Activated CD8-positive, alpha-beta memory T cell treated with anti-CD3 and anti-CD28 coated beads for 36 hours (primary cell): ENCODE data around the gene RPS15. TPM values are rescaled to one million over a fixed set of nuclear protein-coding genes. Genes with fewer than 3 reads are reported as not detected.

ENCODE experiments used
- CTCF ChIA-PET: fragments of 350-600 bp; sonication (Branson Sonifier 250); formaldehyde crosslinking; loops from one replicate; lab custom pipeline; 2021; ENCODE audit warnings: antibody characterized with exemption; lab: Charles Lee
- POLR2A ChIA-PET: fragments of 350-600 bp; sonication (Branson Sonifier 250); formaldehyde crosslinking; loops from one replicate; lab custom pipeline; 2021; ENCODE audit warnings: antibody characterized with exemption; lab: Charles Lee
- total RNA-seq, 2 experiments: library from RNA; stranded (reverse); gene quantifications; one replicate each; pipeline ENCODE4 v1.2.3, GENCODE V29; 2021

Gene RPS15
- total RNA-seq, 2 experiments from 2014 or later, result 1,429 to 1,438 TPM

- CTCF ChIA-PET, result no interaction called here
Observed at GRCh38 chr19:1427221-1427920, 10.8 kb upstream of the RPS15 start.

GRCh38 chr19:1428738-1429391 lies 9.3 kb upstream of the RPS15 start:
- ChIA-PET POLR2A (interaction anchor here (1.0 kb wide), 1 partner anchor 15 kb away, joined by 3 read pairs; no protein-coding TSS in a partner anchor), CTCF (interaction anchor here (1.1 kb wide), 1 partner anchor 184 kb away, joined by 3 read pairs; no protein-coding TSS in a partner anchor)

More at GRCh38 chr19:1427221-1427920, 10.8 kb upstream of the RPS15 start:
- POLR2A ChIA-PET, result interaction anchor here (0.5 kb wide), 1 partner anchor 31 kb away, joined by 4 read pairs; no protein-coding TSS in a partner anchor

GRCh38 chr19:1429750-1430149 lies 8.4 kb upstream of the RPS15 start:
- POLR2A ChIA-PET, result interaction anchor here (1.0 kb wide), 1 partner anchor 16 kb away, joined by 3 read pairs; no protein-coding TSS in a partner anchor
- CTCF ChIA-PET, result interaction anchor here (1.1 kb wide), 1 partner anchor 185 kb away, joined by 3 read pairs; no protein-coding TSS in a partner anchor

- POLR2A ChIA-PET, result no interaction called here
- CTCF ChIA-PET, result no interaction called here
Observed at GRCh38 chr19:1430246-1430645, 8.0 kb upstream of the RPS15 start.

- CTCF ChIA-PET, result interaction anchor here (1.1 to 1.4 kb wide), 2 partner anchors 13 to 152 kb away, joined by 3 to 6 read pairs; no protein-coding TSS in a partner anchor
- POLR2A ChIA-PET, result no interaction called here
Observed at GRCh38 chr19:1431759-1432506, 6.3 kb upstream of the RPS15 start.

- ChIA-PET POLR2A (no interaction called here), CTCF (interaction anchor here (0.6 kb wide), 1 partner anchor 23 kb away, joined by 4 read pairs; no protein-coding TSS in a partner anchor)
Observed at GRCh38 chr19:1432507-1432887, 5.7 kb upstream of the RPS15 start.

- POLR2A ChIA-PET, result no interaction called here
- CTCF ChIA-PET, result interaction anchor here (0.6 kb wide), 1 partner anchor 22 kb away, joined by 4 read pairs; no protein-coding TSS in a partner anchor
Observed at GRCh38 chr19:1433119-1434039, 4.8 kb upstream of the RPS15 start.

GRCh38 chr19:1434040-1434366 lies 4.2 kb upstream of the RPS15 start:
- ChIA-PET POLR2A (interaction anchor here (0.6 kb wide), 1 partner anchor 25 kb away, joined by 3 read pairs; no protein-coding TSS in a partner anchor), CTCF (no interaction called here)

- POLR2A ChIA-PET, result interaction anchor here (0.6 kb wide), 1 partner anchor 26 kb away, joined by 3 read pairs; no protein-coding TSS in a partner anchor
- CTCF ChIA-PET, result interaction anchor here (0.7 kb wide), 1 partner anchor 52 kb away, joined by 4 read pairs; no protein-coding TSS in a partner anchor
Observed at GRCh38 chr19:1434577-1435060, 3.6 kb upstream of the RPS15 start.

- ChIA-PET POLR2A (no interaction called here), CTCF (interaction anchor here (0.6 to 2.0 kb wide), 2 partner anchors 15 to 92 kb away, joined by 3 to 4 read pairs; no protein-coding TSS in a partner anchor)
Observed at GRCh38 chr19:1435378-1435989, 2.7 kb upstream of the RPS15 start.

- ChIA-PET CTCF (interaction anchor here (2.0 kb wide), 1 partner anchor 17 kb away, joined by 4 read pairs; no protein-coding TSS in a partner anchor), POLR2A (interaction anchor here (1.2 kb wide), 1 partner anchor 27 kb away, joined by 3 read pairs; no protein-coding TSS in a partner anchor)
Observed at GRCh38 chr19:1437609-1438008, 587 bp upstream of the RPS15 start.

- CTCF ChIA-PET, result interaction anchor here (0.6 kb wide), 1 partner anchor 502 kb away, joined by 4 read pairs; no protein-coding TSS in a partner anchor
- POLR2A ChIA-PET, result interaction anchor here (0.9 to 1.3 kb wide), 2 partner anchors 27 to 33 kb away, joined by 3 to 4 read pairs; no protein-coding TSS in a partner anchor
Observed at GRCh38 chr19:1438933-1439354, 748 bp downstream of the RPS15 start.

GRCh38 chr19:1439525-1440417 lies 1.6 kb downstream of the RPS15 start:
- ChIA-PET POLR2A (interaction anchor here (0.9 to 1.3 kb wide), 2 partner anchors 26 to 32 kb away, joined by 3 to 4 read pairs; no protein-coding TSS in a partner anchor), CTCF (interaction anchor here (0.6 kb wide), 1 partner anchor 502 kb away, joined by 4 read pairs; no protein-coding TSS in a partner anchor)

- ChIA-PET CTCF (no interaction called here), POLR2A (no interaction called here)
Observed at GRCh38 chr19:1440418-1440801, 2.2 kb downstream of the RPS15 start.

GRCh38 chr19:1441022-1441426 lies 2.8 kb downstream of the RPS15 start:
- POLR2A ChIA-PET, result no interaction called here
- CTCF ChIA-PET, result interaction anchor here (0.6 to 1.1 kb wide), 2 partner anchors 35 to 195 kb away, joined by 3 read pairs; no protein-coding TSS in a partner anchor
